ENCODE data around the gene RPL38. TPM values are rescaled to one million over a fixed set of nuclear protein-coding genes. Genes with fewer than 3 reads are reported as not detected.

The RPL38 gene
- total RNA-seq, 1 donor from 2014 or later, result 571 TPM

DNA sequence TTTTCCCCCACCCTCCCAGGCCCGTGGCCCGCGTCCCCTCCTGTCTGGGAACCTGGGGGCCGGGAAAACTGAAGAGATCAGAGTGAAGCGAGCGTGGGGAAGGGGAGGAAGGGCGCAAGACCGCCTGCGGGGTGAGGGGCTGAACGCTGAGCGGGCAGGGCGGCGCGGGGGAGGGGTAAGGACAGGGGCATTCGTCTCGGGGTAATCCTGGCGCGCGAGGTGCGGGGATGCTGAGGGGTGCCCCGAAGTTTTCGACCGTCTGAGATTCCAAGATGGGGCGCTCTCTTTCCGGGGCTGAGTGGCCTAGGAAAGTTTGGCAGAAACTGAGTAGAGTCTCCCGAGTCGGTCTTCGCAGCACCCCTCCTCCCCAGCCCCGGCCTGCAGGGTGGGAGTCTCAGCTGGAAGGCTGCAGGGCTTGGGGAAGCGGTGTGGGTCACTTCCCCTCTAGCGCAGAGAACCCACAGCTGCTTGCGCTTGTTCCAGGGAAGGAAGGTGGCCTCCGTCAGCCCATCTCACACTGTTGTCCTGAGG is 10.4 kb downstream of the RPL38 start:
- Histone ChIP-seq H3K27me3 (no peaks in the 10 kb centered on the region), H3K4me3 (peak overlapping the region; percentile 49 to 52), H3K4me1 (peaks cover 43% of the 10 kb centered on the region), H3K9me3 (no peaks in the 10 kb centered on the region), H3K36me3 (peaks cover 0 to 14% of the 10 kb centered on the region in 2 donors), H3K27ac (peak overlapping the region; percentile 66)
- intact Hi-C loops (cut with DNase I), result loop anchor here (5.0 to 10.0 kb wide), 3 partner anchors 73 to 241 kb away; partner anchors contain the start of gene BTBD17
- DNase-seq (ENCODE audit: extremely low spot score in 2 of 2), result no peak
- TF ChIP-seq POLR2A (IDR thresholded peaks at IDR 0.05) (no peak), CTCF (IDR thresholded peaks at IDR 0.05) (no peak), POLR2AphosphoS5 (IDR thresholded peaks at IDR 0.05; ENCODE audit: insufficient read depth in 1 of 2, low read depth in 1 of 2) (no peak)

- peak overlapping the region; percentile 66 for H3K27ac ChIP-seq
- TF ChIP-seq POLR2AphosphoS5 (IDR thresholded peaks at IDR 0.05; ENCODE audit: insufficient read depth in 1 of 2, low read depth in 1 of 2) (no peak), POLR2A (IDR thresholded peaks at IDR 0.05) (no peak), CTCF (IDR thresholded peaks at IDR 0.05) (no peak)
- DNase-seq (ENCODE audit: extremely low spot score in 2 of 2), result no peak
- H3K36me3 ChIP-seq, result peaks cover 0 to 6% of the 10 kb centered on the region in 2 donors
- peaks cover 43% of the 10 kb centered on the region for H3K4me1 ChIP-seq
- no peaks in the 10 kb centered on the region for H3K27me3 ChIP-seq
- intact Hi-C loops (cut with DNase I), result loop anchor here (5.0 to 10.0 kb wide), 3 partner anchors 73 to 240 kb away; partner anchors contain the start of gene BTBD17
- peak overlapping the region; percentile 49 to 52 for H3K4me3 ChIP-seq
- H3K9me3 ChIP-seq, result no peaks in the 10 kb centered on the region
Measured at GRCh38 chr17:74214484-74215341, 11.2 kb downstream of the RPL38 start.

GRCh38 chr17:74215342-74215727 is 11.9 kb downstream of the RPL38 start:
- Histone ChIP-seq H3K27ac (no peak overlapping the region), H3K4me3 (no peak overlapping the region), H3K36me3 (no peaks in the 10 kb centered on the region), H3K4me1 (peaks cover 39% of the 10 kb centered on the region), H3K9me3 (no peaks in the 10 kb centered on the region), H3K27me3 (no peaks in the 10 kb centered on the region)
- intact Hi-C loops (cut with DNase I), result loop anchor here (10.0 kb wide), 1 partner anchor 239 kb away; no protein-coding TSS in a partner anchor
- DNase-seq (ENCODE audit: extremely low spot score in 2 of 2), result no peak
- TF ChIP-seq CTCF (IDR thresholded peaks at IDR 0.05), result no peak
- TF ChIP-seq POLR2AphosphoS5 (IDR thresholded peaks at IDR 0.05; ENCODE audit: insufficient read depth in 1 of 2, low read depth in 1 of 2), result no peak
- TF ChIP-seq POLR2A (IDR thresholded peaks at IDR 0.05), result no peak

DNA sequence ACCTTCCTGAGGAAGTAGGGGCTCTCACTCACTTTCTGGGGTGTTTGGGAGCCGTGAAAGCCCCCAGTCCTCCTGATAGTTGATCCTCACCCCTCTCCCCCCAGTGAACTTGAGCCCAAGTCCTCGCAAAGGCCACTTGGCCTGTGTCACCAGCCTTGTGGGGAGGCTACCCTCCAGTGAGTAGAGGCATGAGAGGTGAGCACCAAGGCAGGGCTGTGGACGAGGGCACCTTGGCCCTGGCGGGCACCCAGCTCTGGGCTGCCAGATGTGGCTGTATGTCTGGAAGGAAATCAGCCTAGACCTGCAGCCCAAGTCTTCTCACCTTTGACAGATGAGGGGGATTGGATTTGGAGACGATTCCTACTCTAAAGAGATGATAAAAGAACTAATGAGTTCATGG is 13.0 kb downstream of the RPL38 start:
- H3K4me1 ChIP-seq, result peaks cover 27% of the 10 kb centered on the region
- no peak overlapping the region for H3K27ac ChIP-seq
- DNase-seq (ENCODE audit: extremely low spot score in 2 of 2), result no peak
- no peaks in the 10 kb centered on the region for H3K9me3 ChIP-seq
- H3K27me3 ChIP-seq, result no peaks in the 10 kb centered on the region
- intact Hi-C loops (cut with DNase I), result loop anchor here (10.0 kb wide), 1 partner anchor 238 kb away; no protein-coding TSS in a partner anchor
- H3K4me3 ChIP-seq, result no peak overlapping the region
- no peak for TF ChIP-seq CTCF (IDR thresholded peaks at IDR 0.05)
- TF ChIP-seq POLR2AphosphoS5 (IDR thresholded peaks at IDR 0.05; ENCODE audit: insufficient read depth in 1 of 2, low read depth in 1 of 2), result no peak
- TF ChIP-seq POLR2A (IDR thresholded peaks at IDR 0.05), result no peak
- no peaks in the 10 kb centered on the region for H3K36me3 ChIP-seq
